GM19025 (cell line): Measurements from ENCODE around the gene POLN.

Experiments
- ATAC-seq: cut with Tn5 transposase; IDR thresholded peaks from one replicate; pipeline ENCODE4 v1.9.1; 2021; ENCODE audit warnings: mild to moderate bottlenecking, low read depth, moderate library complexity; ENCODE audit not compliant: unreplicated experiment

Gene POLN

DNA sequence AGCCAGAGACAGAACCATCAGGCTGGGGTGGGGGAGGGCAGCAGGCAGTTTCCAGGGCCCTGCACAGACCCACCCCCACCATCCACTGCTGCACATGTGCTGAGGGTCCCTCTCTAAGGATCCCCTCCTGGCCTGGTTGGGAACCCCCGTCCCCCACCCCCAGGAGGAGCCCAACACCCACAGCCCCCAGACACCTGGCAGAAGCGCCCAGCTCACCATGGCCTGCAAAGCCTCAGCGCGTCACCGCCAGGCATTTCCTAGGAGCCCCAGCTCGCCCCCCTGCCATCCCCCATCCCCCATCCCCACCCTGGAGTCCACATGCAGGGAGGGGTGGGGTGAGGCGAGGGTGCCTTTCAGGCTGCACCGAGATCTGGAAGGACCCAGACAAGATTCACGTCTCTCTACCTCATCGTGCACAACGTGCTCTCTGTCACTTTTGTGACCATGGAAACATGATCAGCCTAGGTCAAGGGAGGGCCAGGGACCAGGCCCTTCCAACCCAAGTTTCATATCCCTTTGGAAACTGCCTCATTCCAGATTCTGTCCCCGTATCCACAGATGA is 10.7 kb upstream of the POLN start:
- ATAC-seq, result no peak

DNA sequence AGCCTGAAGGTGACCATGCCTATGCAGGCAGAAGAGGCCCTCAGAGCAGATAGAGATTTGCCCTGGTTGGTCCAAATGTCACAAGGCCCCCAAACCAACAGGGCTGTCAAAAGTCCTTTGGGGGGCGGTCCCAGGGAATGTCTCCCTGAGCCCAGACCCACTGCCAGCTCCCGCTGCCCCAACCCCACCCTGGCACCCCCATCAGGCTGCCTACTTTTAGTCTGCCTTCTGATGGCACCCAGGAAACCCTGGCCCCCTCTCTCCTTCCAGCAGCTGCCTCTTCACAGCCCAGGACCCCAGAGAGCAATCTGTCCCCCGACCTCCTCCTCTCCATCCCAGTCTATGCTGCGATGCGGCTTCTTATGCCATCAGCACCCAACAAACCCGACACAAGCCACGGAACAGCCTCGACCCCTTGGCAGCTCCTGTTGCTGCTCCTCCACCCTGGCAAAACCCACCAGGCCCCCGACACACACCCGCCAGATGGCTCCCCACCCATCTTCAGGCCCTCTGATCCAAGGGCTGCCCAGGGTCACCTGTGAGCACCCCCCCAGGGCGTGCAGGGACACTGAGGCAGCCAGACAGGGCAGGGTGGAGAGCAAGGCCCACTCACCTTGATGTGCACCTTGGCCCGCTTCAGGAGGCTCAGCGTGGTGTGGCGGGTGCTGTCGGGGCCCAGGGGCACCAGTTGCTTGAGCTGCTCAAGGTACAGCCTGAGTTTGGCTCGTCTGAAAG is 10.0 kb upstream of the POLN start:
- ATAC-seq, result no peak

DNA sequence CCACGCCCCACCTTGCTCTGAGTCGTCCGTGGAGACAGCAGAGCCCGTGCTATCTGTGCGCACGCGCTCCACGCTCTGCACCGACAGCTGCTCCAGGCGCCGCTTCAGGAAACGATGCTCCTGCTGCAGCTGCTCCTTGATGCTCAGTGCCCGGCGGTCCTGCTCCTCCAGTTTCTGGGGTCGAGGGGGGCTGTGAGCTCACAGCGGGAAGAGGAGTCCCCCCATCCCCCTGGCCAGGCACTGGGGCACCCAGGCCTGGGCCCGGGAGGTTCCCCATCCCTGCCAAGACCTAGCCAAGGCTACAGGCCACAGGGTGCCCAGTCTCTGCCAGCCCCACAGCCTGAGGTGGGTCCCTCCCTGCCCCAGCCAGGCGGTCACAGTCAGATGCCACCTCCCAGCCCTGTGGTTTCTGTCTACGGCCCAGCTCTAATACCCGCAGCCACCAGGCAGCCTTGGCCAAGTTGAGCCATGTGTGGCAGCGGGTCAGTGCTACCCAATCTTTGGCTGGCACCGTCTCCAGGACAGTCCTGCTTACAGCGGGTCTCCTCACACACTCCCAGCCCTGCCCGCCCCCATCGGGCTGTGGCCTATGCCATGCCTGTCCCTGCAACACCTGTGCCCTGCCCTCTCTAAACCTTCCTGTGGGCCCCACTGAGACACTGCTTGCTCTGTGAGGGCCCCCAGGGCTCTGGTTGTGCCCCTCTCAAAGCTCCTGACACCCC is 9.3 kb upstream of the POLN start:
- ATAC-seq, result no peak

DNA sequence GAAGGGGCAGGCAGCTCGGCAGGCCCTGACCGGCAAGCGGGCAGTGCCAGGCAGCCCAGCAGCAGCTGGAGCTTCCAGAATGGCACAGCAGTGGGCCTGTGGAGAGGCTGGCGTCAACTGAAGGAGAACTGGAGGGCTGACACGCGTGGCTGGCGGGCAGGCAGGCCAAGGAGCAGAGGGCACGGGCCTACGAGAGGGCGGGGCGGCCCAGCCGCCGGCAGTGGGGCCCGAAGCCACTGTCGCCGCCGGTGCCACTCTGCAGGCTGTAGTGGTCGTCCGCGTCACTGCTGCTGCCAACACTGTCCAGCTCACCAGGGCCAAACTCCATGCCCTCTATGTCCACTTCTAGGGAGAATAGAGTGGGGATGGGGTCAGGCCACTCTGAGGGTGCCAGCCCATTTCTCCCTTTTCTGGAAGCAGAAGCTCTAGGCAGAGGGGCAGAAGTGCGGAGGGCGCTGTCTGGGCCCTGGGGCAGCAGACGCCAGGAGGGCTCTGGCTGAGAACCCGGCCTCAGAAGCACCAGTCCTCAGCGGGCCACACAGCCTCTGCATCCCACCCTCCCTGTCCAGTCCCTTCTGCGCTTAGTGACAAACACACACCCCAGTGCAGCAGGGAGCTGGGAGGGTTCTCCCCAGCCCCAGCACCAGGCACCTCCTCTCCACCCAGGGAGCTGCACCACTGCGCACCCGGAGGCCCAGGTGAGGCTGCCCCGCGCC is 8.6 kb upstream of the POLN start:
- ATAC-seq, result no peak

DNA sequence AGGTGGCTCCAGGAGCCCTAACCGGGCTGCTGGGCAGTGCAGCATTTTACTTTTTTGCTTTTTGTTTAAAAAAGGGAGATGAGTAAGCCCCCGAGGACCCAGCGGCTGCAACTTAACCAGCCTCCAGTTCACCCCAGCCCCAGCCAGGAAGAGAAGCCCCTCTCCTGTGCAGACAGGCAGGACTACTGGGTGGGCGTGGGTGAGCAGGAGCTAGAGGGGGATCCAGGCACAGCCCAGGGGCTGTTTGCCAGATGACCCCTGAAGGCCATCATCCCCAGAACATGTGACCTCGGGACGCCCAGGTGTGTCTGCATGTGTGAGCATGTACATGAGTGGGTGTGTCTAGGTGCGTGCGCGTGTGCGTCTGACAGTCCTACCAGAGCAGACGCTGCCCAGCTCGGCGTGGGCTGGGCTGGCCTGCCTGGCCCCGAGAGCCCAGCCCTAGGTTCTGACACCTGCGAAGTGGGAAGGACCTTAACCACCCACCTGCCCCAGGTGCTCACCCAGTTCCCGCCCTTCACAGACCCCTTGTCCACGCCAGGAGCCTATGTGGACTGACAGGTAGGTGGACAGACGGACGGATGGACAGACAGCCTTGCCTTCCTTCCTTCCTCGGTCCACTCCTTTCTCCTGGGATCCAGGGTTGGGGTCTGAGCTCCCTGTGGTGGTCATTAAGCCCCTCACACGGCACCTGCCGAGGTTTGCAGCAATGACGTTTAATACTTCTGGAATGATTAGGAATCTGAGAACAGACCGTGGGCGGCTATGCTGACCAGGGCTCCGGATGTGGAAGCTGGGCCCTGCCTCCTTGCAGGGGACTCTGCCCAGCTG is 7.8 kb upstream of the POLN start:
- no peak for ATAC-seq

DNA sequence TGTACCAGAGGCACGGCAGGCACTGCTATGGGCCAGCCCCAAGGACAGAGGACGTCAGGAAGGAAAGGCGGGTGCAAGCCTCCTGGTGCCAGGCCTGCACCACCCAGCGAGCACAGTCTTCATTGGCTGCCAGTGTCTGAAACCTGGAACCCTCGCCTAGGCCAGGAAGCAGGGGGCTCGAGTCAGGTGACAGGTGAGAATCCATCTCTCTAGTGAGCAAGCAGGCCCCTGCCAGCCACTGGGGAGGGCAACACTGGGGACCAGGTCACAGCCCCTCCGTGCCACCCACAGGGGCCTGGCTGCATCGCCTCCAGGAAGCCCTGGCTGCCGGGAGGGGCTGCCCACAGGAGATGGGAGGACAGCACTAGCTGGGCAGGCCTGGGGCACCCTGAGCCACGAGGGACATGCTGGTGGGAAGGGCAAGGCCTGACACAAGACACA is 6.9 kb upstream of the POLN start:
- no peak for ATAC-seq

DNA sequence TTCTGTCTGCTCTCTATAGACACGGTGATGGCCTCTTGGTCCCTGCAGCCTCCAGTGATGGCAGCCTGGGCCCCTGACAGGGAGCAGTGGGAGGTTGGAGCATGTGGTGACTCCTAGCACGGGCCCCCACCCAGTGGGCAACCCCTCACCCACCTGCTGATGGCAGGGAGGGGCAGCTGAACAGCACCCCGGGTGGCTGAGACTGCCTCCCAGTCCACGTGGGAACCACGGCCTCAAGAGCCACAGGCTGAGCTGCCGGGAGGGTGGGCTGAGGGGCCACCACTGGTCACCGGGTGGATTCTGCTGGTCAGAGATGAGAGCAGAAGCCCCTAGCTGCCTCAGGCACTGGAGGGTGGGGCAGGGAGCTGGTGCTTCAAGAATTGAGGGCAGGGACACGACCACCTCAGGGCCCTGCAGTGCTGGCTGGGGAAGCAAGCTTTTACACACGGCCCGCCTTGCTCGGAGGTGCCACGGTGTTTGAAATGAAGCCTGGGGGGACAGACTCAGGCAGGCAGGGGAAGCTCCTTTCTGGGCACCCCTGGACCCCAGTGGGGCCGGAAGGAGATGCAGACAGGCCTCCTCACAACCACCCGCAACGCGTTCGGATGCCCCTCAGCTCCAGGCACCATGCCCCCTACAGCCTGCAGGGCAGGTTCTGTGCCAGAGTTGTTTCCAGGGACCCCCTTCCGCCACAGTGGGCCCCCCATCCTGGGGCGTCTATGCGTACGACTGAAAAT is 6.3 kb upstream of the POLN start:
- no peak for ATAC-seq

DNA sequence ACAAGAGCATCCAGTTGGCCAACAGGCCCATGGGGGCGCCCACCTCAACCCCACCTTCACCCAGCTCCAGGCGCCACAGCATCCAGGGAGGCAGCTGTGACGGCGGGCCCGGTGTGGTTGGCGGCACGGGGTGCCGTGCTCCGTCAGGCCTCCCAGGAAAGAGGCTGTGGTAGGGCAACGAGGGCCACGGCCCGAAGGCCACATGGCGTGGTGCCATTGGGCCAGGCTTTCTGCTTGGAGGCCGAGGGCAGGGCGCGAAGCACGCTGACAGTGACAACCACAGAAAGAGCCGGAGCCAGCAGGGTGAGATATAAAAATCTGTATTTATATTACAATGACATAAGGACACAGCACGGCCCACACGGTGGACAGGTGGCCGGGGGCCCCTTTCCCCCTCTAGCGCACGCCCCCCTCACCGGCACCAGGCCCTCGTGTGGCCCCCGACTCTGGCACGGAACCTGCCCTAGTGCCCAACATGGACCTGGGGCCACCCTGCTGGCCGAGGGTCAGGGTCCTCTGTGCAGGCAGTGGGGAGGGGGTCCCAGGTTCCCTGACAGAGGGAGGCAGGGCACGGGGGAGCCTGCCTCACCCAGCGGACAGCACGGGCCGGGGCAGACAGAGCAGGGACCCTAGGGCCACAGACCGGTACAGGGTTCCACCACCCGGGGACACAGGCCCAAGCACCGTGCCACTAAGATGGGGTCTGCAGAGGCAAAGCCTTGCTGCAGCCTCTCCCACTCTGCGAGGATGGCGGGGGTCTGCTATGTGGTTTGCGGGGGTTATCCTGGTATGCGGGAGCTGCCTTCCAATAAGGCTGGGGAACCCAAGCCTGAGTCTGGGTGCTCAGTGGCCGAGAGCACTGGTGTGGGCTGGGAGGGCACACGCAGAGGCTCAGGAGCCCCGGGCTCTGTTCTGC is 5.5 kb upstream of the POLN start:
- no peak for ATAC-seq

DNA sequence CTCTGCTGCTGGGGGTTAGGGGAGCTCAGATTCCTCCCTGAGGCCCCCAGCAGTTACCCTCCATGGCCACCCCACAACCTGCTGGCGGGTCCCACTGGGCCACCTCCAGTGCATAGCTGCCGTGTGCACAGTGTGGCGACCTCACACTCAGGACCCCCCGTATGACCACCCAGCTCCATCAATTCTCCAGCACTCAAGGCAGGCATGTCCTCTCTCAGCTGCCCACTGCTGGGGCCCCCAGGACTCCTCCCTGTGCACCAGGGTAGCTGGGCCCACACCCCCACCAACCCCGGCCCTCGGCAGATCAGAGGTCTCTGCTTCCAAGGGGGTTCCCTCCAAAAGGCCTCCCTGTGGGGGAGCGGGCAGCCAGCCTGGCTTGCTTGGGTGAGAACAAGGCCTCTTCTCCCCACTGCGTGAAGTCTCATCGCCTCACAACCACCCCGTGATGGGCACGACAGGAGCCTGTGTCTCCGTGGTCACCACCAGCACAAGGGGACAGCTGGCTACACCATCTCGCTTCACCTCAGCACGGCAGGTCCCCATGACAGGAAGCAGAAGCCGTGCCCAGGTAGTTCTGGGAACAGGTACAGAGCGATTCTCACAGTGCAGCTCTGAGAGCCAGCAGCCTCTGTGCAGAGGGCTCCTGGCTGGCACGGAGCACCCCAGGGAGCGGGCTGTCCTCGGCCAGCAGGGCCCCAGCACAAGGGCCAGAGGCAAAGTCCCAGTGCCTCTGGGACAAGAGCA is 4.6 kb upstream of the POLN start:
- ATAC-seq, result no peak

DNA sequence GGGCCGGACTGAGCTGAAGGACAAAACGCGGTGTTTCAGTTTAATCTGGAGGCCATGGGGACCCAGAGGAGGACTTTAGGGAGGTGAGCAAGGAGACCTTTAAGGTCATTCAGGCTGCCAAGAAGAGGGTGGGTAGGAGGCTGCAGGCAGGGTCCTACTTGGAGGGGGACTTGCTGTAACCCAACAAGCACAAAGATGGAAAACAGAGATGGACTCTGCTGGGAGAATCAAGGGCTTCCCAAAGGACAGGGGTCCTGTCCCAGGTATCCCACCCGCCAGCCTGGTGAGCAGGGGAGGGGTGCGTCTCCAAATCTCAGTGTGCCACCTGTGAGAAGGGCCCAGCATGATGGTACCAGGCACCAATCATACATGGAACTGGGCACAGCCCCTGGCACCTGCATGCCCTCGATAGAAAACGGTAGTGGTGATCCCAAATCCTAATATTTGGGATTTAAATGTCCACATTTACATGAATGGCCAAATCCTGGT is 3.9 kb upstream of the POLN start:
- no peak for ATAC-seq

DNA sequence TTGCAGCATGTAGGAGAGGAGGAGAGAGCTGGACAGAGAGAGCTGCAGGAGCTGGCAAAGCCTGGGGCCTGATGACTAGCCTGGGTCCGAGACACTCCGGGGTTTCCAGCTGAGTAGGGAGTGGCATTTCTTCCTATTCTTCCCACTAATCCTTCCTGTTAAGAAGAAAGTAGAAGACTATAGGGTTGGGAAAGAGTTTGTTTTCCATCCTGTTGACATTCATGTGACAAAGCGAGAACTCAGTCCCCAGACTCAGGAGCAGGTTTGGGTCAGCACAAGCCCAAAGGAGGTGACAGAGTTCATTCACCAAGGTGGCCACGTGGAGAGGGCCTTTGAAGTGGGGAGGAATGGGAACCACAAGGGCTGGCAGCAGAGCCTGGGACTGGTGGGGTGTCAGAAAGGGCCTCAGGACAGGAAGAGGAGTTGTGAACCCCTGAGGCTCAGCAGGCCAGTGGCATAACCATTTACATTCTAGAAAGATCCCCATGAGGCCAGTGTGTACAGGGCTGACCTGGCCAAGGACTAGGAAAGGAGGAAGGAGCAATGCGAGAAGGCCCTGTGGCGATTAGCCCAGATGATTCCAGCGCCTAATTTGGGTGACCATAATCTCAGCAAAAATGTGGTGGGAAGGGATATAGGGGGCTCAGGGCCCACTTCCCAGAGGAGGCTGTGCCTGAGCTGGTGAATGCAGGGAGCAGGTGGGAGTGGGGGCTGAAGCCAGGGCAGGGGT is 3.3 kb upstream of the POLN start:
- no peak for ATAC-seq

DNA sequence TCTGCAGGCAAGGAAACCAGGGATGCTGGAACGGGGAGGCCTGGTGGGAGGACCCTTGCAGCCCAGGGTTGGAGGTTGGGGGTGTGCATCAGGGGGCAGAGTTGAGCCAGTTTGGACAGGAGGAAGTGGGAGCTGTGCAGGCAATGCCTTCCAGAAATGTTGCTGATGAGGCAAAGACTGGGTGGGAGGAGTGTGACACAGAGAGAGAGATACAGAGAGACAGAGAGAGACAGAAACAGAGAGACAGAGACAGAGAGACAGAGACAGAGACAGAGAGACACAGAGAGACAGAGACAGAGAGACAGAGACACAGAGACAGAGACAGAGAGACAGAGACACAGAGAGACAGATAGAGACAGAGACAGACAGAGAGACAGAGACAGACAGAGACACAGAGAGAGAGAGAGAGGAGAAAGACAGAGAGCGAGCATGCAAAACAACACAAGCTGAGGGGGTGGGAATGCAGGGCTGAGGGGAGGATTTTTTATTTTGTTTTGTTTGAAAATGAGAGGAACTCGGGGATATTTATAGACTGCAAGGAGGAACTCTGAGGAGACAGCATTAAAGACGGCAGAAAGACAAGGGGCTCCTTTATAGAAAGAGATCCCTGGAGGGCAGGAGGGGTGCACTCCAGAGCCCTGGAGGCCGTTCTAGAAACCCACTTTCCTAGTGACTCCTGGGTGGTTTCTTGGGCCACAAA is 1.9 kb upstream of the POLN start:
- no peak for ATAC-seq

DNA sequence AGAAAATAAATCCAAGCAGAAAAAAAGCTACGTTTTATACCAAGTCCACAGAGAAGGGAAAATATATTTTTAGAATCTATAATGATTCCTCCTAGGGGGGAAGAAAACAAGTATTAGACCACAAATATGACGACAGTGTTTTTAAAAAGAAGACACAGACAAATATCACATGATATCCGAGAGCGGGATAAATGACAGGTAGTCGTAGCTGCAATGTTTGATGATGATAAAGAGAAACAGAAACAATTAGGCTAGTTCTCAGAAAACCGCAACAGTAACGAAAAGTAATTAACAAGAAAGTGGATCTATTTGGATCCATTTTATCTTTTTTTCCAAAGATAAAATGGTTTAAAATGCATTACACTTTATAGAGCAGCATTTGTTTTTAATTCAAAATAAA is 918 bp downstream of the POLN start:
- no peak for ATAC-seq

DNA sequence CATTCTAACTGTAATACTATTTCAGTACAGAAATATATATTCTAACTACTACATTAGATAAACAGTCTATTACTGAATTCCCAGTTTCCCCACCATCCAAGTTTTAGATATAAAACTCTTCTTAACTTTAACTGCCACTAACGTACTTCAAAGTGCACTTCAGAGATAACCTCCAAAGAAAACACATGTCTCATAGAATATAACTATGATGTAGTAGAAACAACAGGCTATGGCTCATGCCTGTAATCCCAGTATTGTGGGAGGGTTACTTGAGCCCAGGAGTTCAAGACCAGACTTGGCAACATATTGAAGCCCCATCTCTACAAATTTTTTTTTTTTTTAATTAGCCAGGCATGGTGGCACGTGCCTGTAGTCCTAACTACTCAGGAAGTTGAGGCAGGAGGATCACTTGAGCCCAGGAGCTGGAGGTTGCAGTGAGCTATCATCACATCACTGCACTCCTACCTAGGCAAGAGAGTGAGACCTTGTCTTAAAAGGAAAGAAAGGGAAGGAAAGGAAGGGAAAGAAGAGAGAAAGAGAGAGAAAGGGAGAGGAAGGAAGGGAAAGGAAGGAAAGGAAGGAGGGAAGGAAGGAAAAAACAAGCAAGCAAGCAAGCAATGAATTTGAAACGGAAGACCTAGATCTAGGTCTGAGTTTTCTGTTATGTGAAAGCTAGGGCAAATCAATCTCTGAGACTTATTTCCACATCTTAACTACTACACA is 4.8 kb downstream of the POLN start:
- no peak for ATAC-seq

DNA sequence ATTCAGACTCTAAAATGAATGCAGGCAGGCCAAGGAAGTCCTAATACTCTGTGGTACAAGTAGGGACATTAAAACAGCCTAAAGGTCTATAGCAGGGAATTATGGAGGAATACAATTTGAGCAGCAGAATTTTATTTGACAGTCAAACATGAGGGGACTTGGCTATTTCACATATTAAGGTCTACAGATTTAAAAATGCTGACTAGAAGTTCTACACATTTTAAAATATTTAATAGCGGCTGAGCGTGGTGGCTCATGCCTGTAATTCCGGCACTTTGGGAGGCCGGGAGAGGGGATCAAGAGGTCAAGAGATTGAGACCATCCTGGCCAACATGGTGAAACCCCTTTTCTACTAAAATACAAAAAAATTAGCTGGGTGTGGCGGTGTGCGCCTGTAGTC is 10.8 kb downstream of the POLN start:
- no peak for ATAC-seq

DNA sequence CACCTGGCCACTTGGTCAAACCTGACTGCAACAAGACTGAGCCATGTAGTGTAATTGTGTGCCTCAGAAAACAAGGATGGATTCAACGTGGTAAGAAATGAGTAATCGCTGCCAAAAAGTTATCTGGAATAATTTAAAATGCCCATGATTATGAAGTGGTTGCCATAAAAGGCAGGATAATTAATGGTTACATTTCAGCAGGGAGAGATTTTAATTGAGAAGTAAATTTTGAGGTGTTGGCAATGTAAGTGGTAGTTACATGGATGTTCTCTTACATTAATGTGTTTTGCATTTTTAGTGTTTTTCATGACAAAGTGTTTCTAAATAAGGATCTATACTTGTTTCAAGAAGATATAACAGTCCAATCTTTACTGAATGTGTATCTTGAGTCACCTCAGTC is 15.7 kb downstream of the POLN start:
- no peak for ATAC-seq
